Astrocyte (in vitro differentiated cells and primary cell): ENCODE measurements around the gene DDX1.

ENCODE experiments used
- CTCF ChIP-seq: IDR thresholded peaks from 2 replicates; pipeline ENCODE4 v1.5.1; 2011; ENCODE audit warnings: low read depth, mild to moderate bottlenecking, inconsistent platforms, low read length, moderate library complexity; ENCODE audit not compliant: insufficient read depth
- EZH2 ChIP-seq: IDR thresholded peaks from 2 replicates; pipeline ENCODE4 v1.6.1; 2012; ENCODE audit warnings: mild to moderate bottlenecking, low read length, inconsistent platforms; ENCODE audit not compliant: insufficient read depth

- no peak for TF ChIP-seq CTCF
- TF ChIP-seq EZH2, result no peak
Observed at GRCh38 chr2:15628899-15629855, 37.5 kb downstream of the DDX1 start.
